GM12865 (cell line): ENCODE data around the gene TGM4.

Source experiments
- DNase-seq: peaks from one replicate; pipeline ENCODE4 v3.0.0; 2010; ENCODE audit warnings: low read depth
- H3K4me3 ChIP-seq: 2 replicates; pipeline ENCODE4 v1.5.1; 2011; ENCODE audit warnings: mild to moderate bottlenecking, low read depth, low read length, control low read depth
- CTCF ChIP-seq: IDR thresholded peaks from 2 replicates; pipeline ENCODE4 v1.5.1; 2011; ENCODE audit warnings: low read length, control low read depth, low read depth, inconsistent platforms; ENCODE audit not compliant: insufficient read depth; ENCODE audit errors: missing control alignments

The TGM4 gene

GRCh38 chr3:44874308-44874707 is at the start of gene TGM4:
TGM4 (plus strand) TSS chr3:44874608; CDS start chr3:44874679, 71 bp downstream.
- no peak within 1 kb of the TSS for H3K4me3 ChIP-seq
- DNase-seq = no peak
- TF ChIP-seq CTCF = no peak

GRCh38 chr3:44825264-44825925 is 49.0 kb upstream of the TGM4 start:
- no peak overlapping the region for H3K4me3 ChIP-seq
- no peak for TF ChIP-seq CTCF
- DNase-seq = no peak

- TF ChIP-seq CTCF = no peak
- no peak overlapping the region for H3K4me3 ChIP-seq
- DNase-seq = no peak
Observed at GRCh38 chr3:44827196-44827595, 47.2 kb upstream of the TGM4 start.

- H3K4me3 ChIP-seq = no peak overlapping the region
- DNase-seq = no peak
- TF ChIP-seq CTCF = no peak
Observed at GRCh38 chr3:44831232-44831631, 43.2 kb upstream of the TGM4 start.

- no peak overlapping the region for H3K4me3 ChIP-seq
- no peak for DNase-seq
- no peak for TF ChIP-seq CTCF
Observed at GRCh38 chr3:44832032-44832431, 42.4 kb upstream of the TGM4 start.

- no peak for TF ChIP-seq CTCF
- DNase-seq = no peak
Observed at GRCh38 chr3:44832965-44833364, 41.4 kb upstream of the TGM4 start.

GRCh38 chr3:44833394-44833793 is 41.0 kb upstream of the TGM4 start:
- no peak for TF ChIP-seq CTCF
- DNase-seq = no peak
- H3K4me3 ChIP-seq = no peak overlapping the region

More at GRCh38 chr3:44832965-44833364, 41.4 kb upstream of the TGM4 start:
- no peak overlapping the region for H3K4me3 ChIP-seq
